IMR-90 (cell line): ENCODE measurements around the gene ILF3. TPM values are rescaled to one million over a fixed set of nuclear protein-coding genes. Genes with fewer than 3 reads are reported as not detected.

Experiments used
- ATAC-seq: fragments of 200-7000 bp; cut with Tn5 transposase; 2 replicates; pipeline ENCODE4 v1.9.1; 2020; ENCODE audit warnings: low read depth, mild to moderate bottlenecking, moderate library complexity
- BruUV-seq: library from RNA; stranded (reverse); fragments of 400-500 nt; replicated peaks from 2 replicates; lab custom pipeline; 2021; lab: Mats Ljungman, UMichigan
- CTCF ChIA-PET: fragments of 300-600 bp; formaldehyde crosslinking; extraction: SDS; loops from one replicate; lab custom pipeline; 2021; ENCODE audit warnings: antibody characterized with exemption; lab: Yijun Ruan, JAX
- POLR2A ChIA-PET: fragments of 300-600 bp; sonication (Branson Sonifier 250); formaldehyde crosslinking; loops from one replicate; lab custom pipeline; 2022; ENCODE audit warnings: antibody characterized with exemption; ENCODE audit not compliant: unreplicated experiment; lab: Charles Lee
- DNase-seq: peaks from one replicate; pipeline ENCODE4 v3.0.0; 2013
- H2AFZ ChIP-seq: replicated peaks from 2 replicates; pipeline ENCODE3; 2013; ENCODE audit warnings: low read length, mild to moderate bottlenecking; ENCODE audit not compliant: poor library complexity
- H2AK5ac ChIP-seq: 2 replicates; pipeline ENCODE4 v1.6.1; 2013; ENCODE audit warnings: low read depth, low read length, inconsistent platforms
- H2AK9ac ChIP-seq: replicated peaks from 2 replicates; pipeline ENCODE3; 2013; ENCODE audit warnings: mild to moderate bottlenecking, low read depth, low read length, moderate library complexity; ENCODE audit not compliant: poor library complexity
- H2BK120ac ChIP-seq: 2 replicates; pipeline ENCODE4 v1.6.1; 2013; ENCODE audit warnings: low read depth, low read length, inconsistent platforms
- H2BK15ac ChIP-seq: 3 replicates; pipeline ENCODE4 v1.6.1; 2013; ENCODE audit warnings: low read depth, low read length, inconsistent platforms
- H2BK20ac ChIP-seq: 2 replicates; pipeline ENCODE4 v1.6.1; 2013; ENCODE audit warnings: low read depth, mild to moderate bottlenecking, inconsistent platforms, low read length, moderate library complexity
- H2BK5ac ChIP-seq: 2 replicates; pipeline ENCODE4 v1.6.1; 2013; ENCODE audit warnings: mild to moderate bottlenecking, low read depth, low read length, inconsistent platforms; ENCODE audit not compliant: poor library complexity, severe bottlenecking
- H3K14ac ChIP-seq: replicated peaks from 2 replicates; pipeline ENCODE4 v1.6.1; 2013; ENCODE audit warnings: low read depth, low read length, inconsistent platforms
- H3K18ac ChIP-seq: 2 replicates; pipeline ENCODE4 v1.6.1; 2013; ENCODE audit warnings: low read depth, low read length, control low read depth
- H3K23ac ChIP-seq: 2 replicates; pipeline ENCODE4 v1.6.1; 2013; ENCODE audit warnings: low read depth, low read length, inconsistent platforms
- H3K27ac ChIP-seq: 2 replicates; pipeline ENCODE4 v1.5.1; 2013; ENCODE audit warnings: mild to moderate bottlenecking, control low read depth, low read length; ENCODE audit not compliant: insufficient read depth
- H3K27me3 ChIP-seq: 2 replicates; pipeline ENCODE4 v1.6.1; 2013; ENCODE audit warnings: low read length; ENCODE audit not compliant: control insufficient read depth, insufficient read depth
- H3K36me3 ChIP-seq: 2 replicates; pipeline ENCODE4 v1.6.1; 2013; ENCODE audit warnings: low read length, mixed read lengths; ENCODE audit not compliant: control insufficient read depth, insufficient read depth
- H3K4ac ChIP-seq: 2 replicates; pipeline ENCODE4 v1.6.1; 2013; ENCODE audit warnings: low read depth, low read length, inconsistent platforms
- H3K4me1 ChIP-seq: 2 replicates; pipeline ENCODE4 v1.6.1; 2013; ENCODE audit warnings: low read length, mixed read lengths; ENCODE audit not compliant: control insufficient read depth, insufficient read depth
- H3K4me2 ChIP-seq: 2 replicates; pipeline ENCODE4 v1.6.1; 2013; ENCODE audit warnings: low read depth, mild to moderate bottlenecking, control low read depth, low read length, moderate library complexity
- H3K4me3 ChIP-seq: 2 replicates; pipeline ENCODE4 v1.5.1; 2013; ENCODE audit warnings: low read depth, mild to moderate bottlenecking, control low read depth, low read length, moderate library complexity; ENCODE audit not compliant: insufficient read depth
- H3K56ac ChIP-seq: 2 replicates; pipeline ENCODE4 v1.6.1; 2013; ENCODE audit warnings: low read length, inconsistent platforms; ENCODE audit not compliant: insufficient read depth; ENCODE audit errors: extremely low read depth
- H3K79me1 ChIP-seq, 2 experiments: 2 replicates each; pipeline ENCODE4 v1.6.1; 2013; ENCODE audit warnings: low read length in 2 of 2, inconsistent platforms in 1 of 2, low read depth in 1 of 2
- H3K9ac ChIP-seq: 2 replicates; pipeline ENCODE4 v1.6.1; 2013; ENCODE audit warnings: low read depth, low read length, control low read depth
- H3K9me1 ChIP-seq: 2 replicates; pipeline ENCODE4 v1.6.1; 2013; ENCODE audit warnings: low read length, inconsistent platforms; ENCODE audit not compliant: insufficient read depth
- H3K9me3 ChIP-seq: 2 replicates; pipeline ENCODE4 v1.6.1; 2013; ENCODE audit warnings: low read length; ENCODE audit not compliant: control insufficient read depth, insufficient read depth
- H4K20me1 ChIP-seq: 2 replicates; pipeline ENCODE4 v1.6.1; 2013; ENCODE audit warnings: low read length, inconsistent platforms; ENCODE audit not compliant: insufficient read depth
- H4K5ac ChIP-seq: 2 replicates; pipeline ENCODE4 v1.6.1; 2013; ENCODE audit warnings: mild to moderate bottlenecking, low read depth, low read length, control low read depth
- H4K8ac ChIP-seq, 2 experiments: 2 replicates each; pipeline ENCODE4 v1.6.1; 2013; ENCODE audit warnings: low read depth in 2 of 2, low read length in 2 of 2, control low read depth in 1 of 2, inconsistent platforms in 1 of 2
- H4K91ac ChIP-seq: 2 replicates; pipeline ENCODE4 v1.6.1; 2013; ENCODE audit warnings: low read depth, low read length, inconsistent platforms; ENCODE audit not compliant: insufficient read depth
- CHD1 ChIP-seq: IDR thresholded peaks from 2 replicates; pipeline ENCODE4 v1.6.1; 2012; ENCODE audit warnings: low read depth, low read length, improper control_type of control experiment
- FOS ChIP-seq: fragments of 150-350 bp; IDR thresholded peaks from 2 replicates; pipeline ENCODE4 v1.6.1; 2016; ENCODE audit warnings: low read depth, low read length
- MAFK ChIP-seq: IDR thresholded peaks from 2 replicates; pipeline ENCODE4 v1.6.1; 2012; ENCODE audit warnings: low read depth, low read length, improper control_type of control experiment
- MAZ ChIP-seq: IDR thresholded peaks from 2 replicates; pipeline ENCODE4 v1.6.1; 2012; ENCODE audit warnings: low read depth, mild to moderate bottlenecking, low read length, improper control_type of control experiment, moderate library complexity, borderline replicate concordance
- RAD21 ChIP-seq: IDR thresholded peaks from 2 replicates; pipeline ENCODE4 v1.6.1; 2012; ENCODE audit warnings: low read length, improper control_type of control experiment
- RCOR1 ChIP-seq: IDR thresholded peaks from 2 replicates; pipeline ENCODE4 v1.6.1; 2012; ENCODE audit warnings: mild to moderate bottlenecking, low read length, improper control_type of control experiment; ENCODE audit not compliant: insufficient replicate concordance
- SMC3 ChIP-seq: fragments of 150-350 bp; IDR thresholded peaks from 2 replicates; pipeline ENCODE4 v1.6.1; 2016; ENCODE audit warnings: low read depth, mild to moderate bottlenecking, antibody characterized with exemption, low read length, moderate library complexity
- WGBS, 2 experiments: methylation state at CpG; one replicate each; pipeline versions ENCODE4 v1.1.5 to v1.1.7; 2013; ENCODE audit warnings: missing lambda C conversion rate in 2 of 2; ENCODE audit not compliant: insufficient read length in 1 of 2; ENCODE audit errors: extremely low coverage in 2 of 2; 5-methylcytosine and 5-hydroxymethylcytosine counted together
- dilution Hi-C: fragments of 300-500 bp; cut with HindIII; formaldehyde crosslinking; loops from one replicate; pipeline ENCODE4 v1.14.3; 2018; ENCODE audit warnings: low sequenced_read_pairs; ENCODE audit not compliant: unreplicated experiment
- in situ Hi-C: fragments of 300-500 bp; cut with MboI; formaldehyde crosslinking; loops from 3 replicates; pipeline ENCODE4 v1.14.3; 2019; ENCODE audit warnings: low sequenced_read_pairs, inconsistent platforms, mixed read lengths
- intact Hi-C: fragments of 100-400 bp; cut with micrococcal nuclease; formaldehyde crosslinking; loops from 2 replicates; pipeline ENCODE4 v1.10.0; 2022
- polyA plus RNA-seq, 3 experiments: library from polyadenylated mRNA; depleted of rRNA; stranded (reverse); fragments of >200 nt; gene quantifications; 2 replicates each; pipeline ENCODE4 v1.2.3, GENCODE V29; 2012; ENCODE audit warnings: low replicate concordance in 1 of 3
- total RNA-seq: library from RNA; depleted of rRNA; stranded (reverse); fragments of >200 nt; gene quantifications from 2 replicates; pipeline ENCODE4 v1.2.3, GENCODE V29; 2012
- TF ChIP-seq, protein P1 (sequence below): conservative IDR thresholded peaks from 2 replicates; pipeline ENCODE4 v1.5.1; 2012; ENCODE audit warnings: mild to moderate bottlenecking, low read depth, low read length, improper control_type of control experiment

ILF3 gene
- total and polyA plus RNA-seq, 2 of the 4 experiments (the other 2 are of a cell fraction) = 120 to 166 TPM

DNA sequence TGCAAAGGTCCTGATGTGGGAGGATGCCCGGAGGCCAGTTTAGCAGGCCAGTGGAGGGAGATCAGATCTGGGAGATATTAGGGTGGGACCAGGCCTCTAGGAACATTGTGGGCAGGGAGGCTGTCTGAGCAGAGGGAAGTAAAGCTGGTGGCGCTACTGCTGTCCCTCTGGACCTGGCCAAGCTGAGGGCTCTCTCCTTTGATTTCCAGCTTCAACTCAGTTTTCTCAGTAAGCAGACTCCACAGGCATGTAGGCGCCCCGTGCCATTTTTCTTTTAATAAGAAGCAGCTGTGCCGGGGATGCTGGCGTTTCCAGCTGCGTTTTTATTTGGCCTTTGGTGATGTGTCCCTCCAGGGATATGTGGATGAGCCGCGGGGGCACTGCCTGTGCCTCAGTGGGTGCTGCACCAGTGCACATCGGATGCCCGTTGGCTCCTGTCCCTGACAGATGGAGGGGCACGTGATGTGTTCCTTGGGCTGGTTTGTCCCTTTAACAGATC is 70.5 kb downstream of the ILF3 start:
- Histone ChIP-seq H3K79me1 (peaks cover 13 to 81% of the 10 kb centered on the region in 2 experiments), H3K14ac (no peak overlapping the region), H3K4ac (no peak overlapping the region), H3K9ac (no peak overlapping the region), H4K91ac (no peak overlapping the region), H3K9me3 (no peaks in the 10 kb centered on the region), H3K23ac (no peak overlapping the region), H2BK120ac (no peak overlapping the region), H3K27me3 (no peaks in the 10 kb centered on the region), H2AFZ (no peak overlapping the region), H3K4me1 (peaks cover 3% of the 10 kb centered on the region), H2AK5ac (no peak overlapping the region), H2BK20ac (no peak overlapping the region), H3K4me2 (no peak overlapping the region), H2BK5ac (no peak overlapping the region), H3K18ac (no peak overlapping the region), H3K36me3 (peaks cover 2% of the 10 kb centered on the region; the same call in 1 of the 2 replicates), H3K56ac (no peak overlapping the region), H4K20me1 (peaks cover 95% of the 10 kb centered on the region), H2BK15ac (no peak overlapping the region), H4K8ac (no peak overlapping the region), H3K9me1 (peaks cover 19% of the 10 kb centered on the region), H3K4me3 (no peak overlapping the region), H3K27ac (no peak overlapping the region), H4K5ac (no peak overlapping the region), H2AK9ac (no peak overlapping the region)
- intact Hi-C loops (no loop called here), in situ Hi-C loops (no loop called here), dilution Hi-C loops (no loop called here)
- ATAC-seq (no peak), DNase-seq (no peak)
- ChIA-PET CTCF (no interaction called here), POLR2A (no interaction called here)
- no TSS peak for BruUV-seq
- WGBS, 2 experiments = 85% methylated on average over 8 of the region's 12 CpGs; no CpG with 5 or more reads in 1 of the 2 experiments
- no peak for TF ChIP-seq SMC3
- TF ChIP-seq, protein P1, sequence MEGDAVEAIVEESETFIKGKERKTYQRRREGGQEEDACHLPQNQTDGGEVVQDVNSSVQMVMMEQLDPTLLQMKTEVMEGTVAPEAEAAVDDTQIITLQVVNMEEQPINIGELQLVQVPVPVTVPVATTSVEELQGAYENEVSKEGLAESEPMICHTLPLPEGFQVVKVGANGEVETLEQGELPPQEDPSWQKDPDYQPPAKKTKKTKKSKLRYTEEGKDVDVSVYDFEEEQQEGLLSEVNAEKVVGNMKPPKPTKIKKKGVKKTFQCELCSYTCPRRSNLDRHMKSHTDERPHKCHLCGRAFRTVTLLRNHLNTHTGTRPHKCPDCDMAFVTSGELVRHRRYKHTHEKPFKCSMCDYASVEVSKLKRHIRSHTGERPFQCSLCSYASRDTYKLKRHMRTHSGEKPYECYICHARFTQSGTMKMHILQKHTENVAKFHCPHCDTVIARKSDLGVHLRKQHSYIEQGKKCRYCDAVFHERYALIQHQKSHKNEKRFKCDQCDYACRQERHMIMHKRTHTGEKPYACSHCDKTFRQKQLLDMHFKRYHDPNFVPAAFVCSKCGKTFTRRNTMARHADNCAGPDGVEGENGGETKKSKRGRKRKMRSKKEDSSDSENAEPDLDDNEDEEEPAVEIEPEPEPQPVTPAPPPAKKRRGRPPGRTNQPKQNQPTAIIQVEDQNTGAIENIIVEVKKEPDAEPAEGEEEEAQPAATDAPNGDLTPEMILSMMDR = no peak
- TF ChIP-seq RCOR1 = no peak
- no peak for TF ChIP-seq RAD21
- TF ChIP-seq MAFK = no peak
- no peak for TF ChIP-seq FOS
- no peak for TF ChIP-seq MAZ
- no peak for TF ChIP-seq CHD1
